Neural progenitor cell (in vitro differentiated cells): ENCODE measurements around the gene PRR16. TPM values are rescaled to one million over a fixed set of nuclear protein-coding genes. Genes with fewer than 3 reads are reported as not detected.

ENCODE experiments used
- DNase-seq: peaks from one replicate; pipeline ENCODE4 v3.0.0-alpha.2; 2016; ENCODE audit warnings: low spot score
- H2AFZ ChIP-seq: fragments of 200-600 bp; sonication (generic); replicated peaks from 2 replicates; pipeline ENCODE4 v1.6.1; 2016; ENCODE audit warnings: antibody characterized with exemption
- H3F3A ChIP-seq: fragments of 200-600 bp; sonication (generic); 2 replicates; pipeline ENCODE4 v1.6.1; 2016; ENCODE audit warnings: antibody characterized with exemption, low read depth
- H3K27ac ChIP-seq: fragments of 200-600 bp; sonication (generic); 2 replicates; pipeline ENCODE4 v1.5.1; 2016; ENCODE audit warnings: mild to moderate bottlenecking
- H3K27me3 ChIP-seq: fragments of 200-600 bp; sonication (generic); 2 replicates; pipeline ENCODE4 v1.6.1; 2016; ENCODE audit warnings: mild to moderate bottlenecking, moderate library complexity
- H3K36me3 ChIP-seq: fragments of 200-600 bp; sonication (generic); 2 replicates; pipeline ENCODE4 v1.5.1; 2016
- H3K4me1 ChIP-seq: fragments of 200-600 bp; sonication (generic); 2 replicates; pipeline ENCODE4 v1.6.1; 2016; ENCODE audit warnings: mixed run types
- H3K4me2 ChIP-seq: fragments of 200-600 bp; sonication (generic); 2 replicates; pipeline ENCODE4 v1.6.1; 2016
- H3K4me3 ChIP-seq: fragments of 200-600 bp; sonication (generic); 2 replicates; pipeline ENCODE4 v1.5.1; 2016
- H3K79me2 ChIP-seq: fragments of 200-600 bp; sonication (generic); 2 replicates; pipeline ENCODE4 v1.6.1; 2016; ENCODE audit warnings: low read depth
- H3K9ac ChIP-seq: fragments of 200-600 bp; sonication (generic); 2 replicates; pipeline ENCODE4 v1.6.1; 2016
- H3K9me3 ChIP-seq: fragments of 200-600 bp; sonication (generic); 2 replicates; pipeline ENCODE4 v1.5.1; 2016; ENCODE audit warnings: low read depth
- H4K20me1 ChIP-seq: fragments of 200-600 bp; sonication (generic); 2 replicates; pipeline ENCODE4 v1.6.1; 2016; ENCODE audit warnings: low read depth
- H3K27ac Mint-ChIP-seq: 3 replicates; pipeline ENCODE4 v1.8.0; 2021; ENCODE audit warnings: mixed read lengths
- H3K27me3 Mint-ChIP-seq: 2 replicates; pipeline ENCODE4 v1.8.0; 2022; ENCODE audit warnings: low read depth, mild to moderate bottlenecking, inconsistent platforms, moderate library complexity, mixed read lengths; ENCODE audit not compliant: insufficient read depth
- H3K36me3 Mint-ChIP-seq: 3 replicates; pipeline ENCODE4 v1.8.0; 2021; ENCODE audit warnings: mixed read lengths
- H3K4me1 Mint-ChIP-seq: 3 replicates; pipeline ENCODE4 v1.8.0; 2021; ENCODE audit warnings: mixed read lengths
- H3K4me3 Mint-ChIP-seq: 3 replicates; pipeline ENCODE4 v1.8.0; 2021; ENCODE audit warnings: mild to moderate bottlenecking, moderate library complexity, mixed read lengths
- H3K9me3 Mint-ChIP-seq: 3 replicates; pipeline ENCODE4 v1.8.0; 2020; ENCODE audit warnings: mixed read lengths
- CTCF ChIP-seq: fragments of 200-600 bp; sonication (generic); IDR thresholded peaks from 2 replicates; pipeline ENCODE4 v1.5.1; 2017; ENCODE audit warnings: antibody characterized with exemption, mild to moderate bottlenecking
- EZH2 ChIP-seq: fragments of 200-600 bp; sonication (generic); IDR thresholded peaks from 2 replicates; pipeline ENCODE4 v1.6.1; 2017; ENCODE audit warnings: antibody characterized with exemption, mild to moderate bottlenecking, moderate library complexity
- EZH2phosphoT487 ChIP-seq: fragments of 200-600 bp; sonication (generic); IDR thresholded peaks from 2 replicates; pipeline ENCODE4 v1.6.1; 2017; ENCODE audit warnings: antibody characterized with exemption
- total RNA-seq: library from RNA; depleted of rRNA; stranded (reverse); fragments of >200 nt; gene quantifications from 2 replicates; pipeline ENCODE4 v1.2.3, GENCODE V29; 2015; ENCODE audit warnings: low replicate concordance

The PRR16 gene
- total RNA-seq, 1 donor from 2014 or later = not detected

- DNase-seq = no peak
- Mint-ChIP-seq H3K9me3 (no peaks in the 10 kb centered on the region), H3K4me3 (no peak overlapping the region), H3K27ac (no peak overlapping the region), H3K27me3 (peaks cover 2% of the 10 kb centered on the region), H3K36me3 (no peaks in the 10 kb centered on the region), H3K4me1 (no peaks in the 10 kb centered on the region)
- Histone ChIP-seq H3K79me2 (no peaks in the 10 kb centered on the region), H3K36me3 (no peaks in the 10 kb centered on the region), H3K9me3 (no peaks in the 10 kb centered on the region), H3F3A (no peaks in the 10 kb centered on the region), H3K4me1 (no peaks in the 10 kb centered on the region), H3K27me3 (no peaks in the 10 kb centered on the region), H3K9ac (no peak overlapping the region), H4K20me1 (no peaks in the 10 kb centered on the region), H3K4me2 (no peak overlapping the region), H2AFZ (peak overlapping the region; percentile 15), H3K27ac (no peak overlapping the region), H3K4me3 (no peak overlapping the region)
- TF ChIP-seq CTCF (no peak), EZH2 (no peak), EZH2phosphoT487 (no peak)
Observed at GRCh38 chr5:120539471-120539870, 75.4 kb downstream of the PRR16 start.

DNA sequence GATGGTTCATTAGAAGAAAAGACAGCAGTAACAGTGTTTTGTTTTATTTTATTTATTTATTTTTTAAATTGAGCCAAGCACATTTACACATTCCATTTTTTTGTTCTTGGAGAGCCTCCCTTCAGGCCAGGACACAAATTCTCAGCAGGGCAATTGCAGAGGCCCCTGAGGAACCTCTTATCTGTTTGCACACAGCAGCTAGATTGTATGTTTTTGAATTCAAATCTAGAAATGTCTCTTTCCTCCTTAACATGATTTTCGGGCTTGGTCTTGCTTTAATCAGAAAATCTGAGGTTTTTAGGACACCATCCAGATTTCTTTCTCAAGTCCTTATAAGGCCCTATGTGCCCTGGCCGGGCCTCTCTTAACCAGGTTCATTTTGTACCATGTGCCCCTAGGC lies 76.0 kb downstream of the PRR16 start:
- Histone ChIP-seq H3K27me3 (no peaks in the 10 kb centered on the region), H3F3A (no peaks in the 10 kb centered on the region), H3K4me1 (no peaks in the 10 kb centered on the region), H3K4me2 (no peak overlapping the region), H3K9me3 (no peaks in the 10 kb centered on the region), H3K27ac (no peak overlapping the region), H3K9ac (no peak overlapping the region), H2AFZ (peak overlapping the region; percentile 15), H4K20me1 (no peaks in the 10 kb centered on the region), H3K36me3 (no peaks in the 10 kb centered on the region), H3K4me3 (no peak overlapping the region), H3K79me2 (no peaks in the 10 kb centered on the region)
- H3K4me3 Mint-ChIP-seq = no peak overlapping the region
- TF ChIP-seq EZH2 = no peak
- TF ChIP-seq EZH2phosphoT487 = no peak
- no peak for TF ChIP-seq CTCF
- H3K27ac Mint-ChIP-seq = no peak overlapping the region
- no peaks in the 10 kb centered on the region for H3K9me3 Mint-ChIP-seq
- H3K27me3 Mint-ChIP-seq = peaks cover 2% of the 10 kb centered on the region
- DNase-seq = no peak
- H3K4me1 Mint-ChIP-seq = no peaks in the 10 kb centered on the region
- no peaks in the 10 kb centered on the region for H3K36me3 Mint-ChIP-seq

GRCh38 chr5:120544043-120544442 lies 79.9 kb downstream of the PRR16 start:
- H3K36me3 Mint-ChIP-seq = no peaks in the 10 kb centered on the region
- H3K4me1 Mint-ChIP-seq = no peaks in the 10 kb centered on the region
- no peak overlapping the region for H3K9ac ChIP-seq
- DNase-seq = no peak
- TF ChIP-seq EZH2phosphoT487 (no peak), EZH2 (no peak), CTCF (no peak)
- H3K79me2 ChIP-seq = no peaks in the 10 kb centered on the region
- H3K4me3 Mint-ChIP-seq = no peak overlapping the region
- no peaks in the 10 kb centered on the region for H3K36me3 ChIP-seq
- no peak overlapping the region for H3K27ac Mint-ChIP-seq
- H3K4me1 ChIP-seq = no peaks in the 10 kb centered on the region
- H3F3A ChIP-seq = no peaks in the 10 kb centered on the region
- no peaks in the 10 kb centered on the region for H3K9me3 Mint-ChIP-seq
- no peak overlapping the region for H3K4me2 ChIP-seq
- H3K9me3 ChIP-seq = no peaks in the 10 kb centered on the region
- H3K27me3 ChIP-seq = no peaks in the 10 kb centered on the region
- no peak overlapping the region for H3K27ac ChIP-seq
- H2AFZ ChIP-seq = no peak overlapping the region
- H3K27me3 Mint-ChIP-seq = peaks cover 2% of the 10 kb centered on the region
- no peaks in the 10 kb centered on the region for H4K20me1 ChIP-seq
- no peak overlapping the region for H3K4me3 ChIP-seq

- no peak for DNase-seq
- H3F3A ChIP-seq = no peaks in the 10 kb centered on the region
- no peaks in the 10 kb centered on the region for H4K20me1 ChIP-seq
- no peaks in the 10 kb centered on the region for H3K36me3 ChIP-seq
- no peak overlapping the region for H3K9ac ChIP-seq
- no peaks in the 10 kb centered on the region for H3K4me1 ChIP-seq
- H3K36me3 Mint-ChIP-seq = no peaks in the 10 kb centered on the region
- no peak overlapping the region for H3K27ac ChIP-seq
- no peaks in the 10 kb centered on the region for H3K79me2 ChIP-seq
- H3K4me3 ChIP-seq = no peak overlapping the region
- H3K9me3 ChIP-seq = no peaks in the 10 kb centered on the region
- H3K27me3 ChIP-seq = no peaks in the 10 kb centered on the region
- no peaks in the 10 kb centered on the region for H3K4me1 Mint-ChIP-seq
- no peak for TF ChIP-seq EZH2
- TF ChIP-seq EZH2phosphoT487 = no peak
- no peak overlapping the region for H3K27ac Mint-ChIP-seq
- H3K4me2 ChIP-seq = no peak overlapping the region
- H3K4me3 Mint-ChIP-seq = no peak overlapping the region
- H3K27me3 Mint-ChIP-seq = peaks cover 2% of the 10 kb centered on the region
- no peak overlapping the region for H2AFZ ChIP-seq
- no peaks in the 10 kb centered on the region for H3K9me3 Mint-ChIP-seq
Observed at GRCh38 chr5:120545007-120545406, 80.9 kb downstream of the PRR16 start.
